CD4-positive, alpha-beta T cell treated with Interleukin-15 for 1 hour (primary cell): ENCODE results near the gene KCNH8.

Source experiments
- DNase-seq: peaks from one replicate; pipeline ENCODE4 v3.0.0-alpha.2; 2020

KCNH8 gene

DNA sequence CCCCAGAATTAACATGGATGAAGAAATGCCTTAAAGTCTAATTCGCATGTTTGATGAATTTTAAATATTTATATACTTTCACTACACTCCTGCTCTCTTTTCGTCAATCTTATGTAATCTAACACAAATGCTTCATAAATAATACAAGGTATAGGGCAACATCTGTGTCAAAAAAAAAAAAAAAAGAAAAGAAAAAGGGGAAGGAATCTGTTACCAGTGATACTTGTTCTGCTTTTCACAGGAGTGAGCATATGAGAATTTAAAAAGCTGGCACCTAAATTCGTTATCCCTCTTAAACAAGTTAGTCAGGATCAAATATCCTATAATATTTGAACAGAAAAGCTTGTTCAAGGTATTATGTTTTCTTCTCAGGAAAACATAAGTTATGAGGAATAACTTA is 243.8 kb downstream of the KCNH8 start:
- DNase-seq, result no peak

DNA sequence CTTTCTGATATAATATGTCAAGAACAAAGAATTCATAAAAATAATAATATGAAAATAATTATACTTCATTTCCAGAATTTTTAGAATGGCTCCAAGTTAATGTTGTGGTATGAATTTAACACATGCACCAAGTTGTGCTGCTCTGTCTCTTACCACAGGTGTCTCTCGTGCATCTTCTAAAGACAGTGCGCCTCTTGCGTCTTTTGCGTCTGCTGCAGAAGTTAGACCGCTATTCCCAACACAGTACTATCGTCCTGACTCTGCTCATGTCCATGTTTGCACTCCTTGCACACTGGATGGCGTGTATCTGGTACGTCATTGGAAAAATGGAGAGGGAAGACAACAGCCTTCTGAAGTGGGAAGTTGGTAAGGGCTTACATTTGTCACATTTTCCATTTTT is 246.6 kb downstream of the KCNH8 start:
- DNase-seq, result no peak

DNA sequence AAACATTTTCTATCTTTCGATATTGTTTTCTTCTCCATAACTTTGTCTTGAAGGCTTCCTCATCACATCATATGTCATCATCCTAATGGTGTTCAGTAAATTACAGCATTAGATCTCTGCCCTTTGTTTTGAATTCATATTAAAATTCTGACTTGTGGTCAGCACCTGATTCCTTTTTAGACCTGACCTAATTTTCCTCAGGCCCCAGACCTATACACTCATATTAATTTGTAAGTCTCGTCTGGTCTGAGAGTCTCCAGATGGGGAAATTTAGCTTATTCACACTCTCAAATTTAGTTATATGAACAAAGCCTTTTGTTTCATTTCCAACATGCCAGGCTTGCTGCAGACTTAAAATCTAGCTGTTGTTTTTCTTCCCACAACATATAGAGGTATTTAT is 248.4 kb downstream of the KCNH8 start:
- DNase-seq, result no peak

DNA sequence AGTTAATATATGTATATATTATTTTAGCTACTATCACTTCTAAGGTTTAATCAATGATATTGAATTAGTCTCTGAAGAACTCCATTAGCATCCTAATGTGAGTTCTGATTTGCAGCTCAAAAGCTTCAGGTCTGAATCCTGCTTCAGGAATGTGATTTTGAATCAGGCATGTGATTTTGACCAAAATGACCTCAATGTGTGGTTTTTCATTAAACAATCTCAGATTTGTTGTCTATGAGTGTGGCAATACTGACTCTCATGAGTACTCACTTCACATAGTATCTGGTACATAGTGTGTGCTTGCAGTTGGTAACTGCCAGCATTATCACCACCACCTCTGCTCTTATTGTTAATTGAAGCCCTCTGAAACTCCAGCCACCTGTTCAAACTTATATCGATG is 251.0 kb downstream of the KCNH8 start:
- no peak for DNase-seq

DNA sequence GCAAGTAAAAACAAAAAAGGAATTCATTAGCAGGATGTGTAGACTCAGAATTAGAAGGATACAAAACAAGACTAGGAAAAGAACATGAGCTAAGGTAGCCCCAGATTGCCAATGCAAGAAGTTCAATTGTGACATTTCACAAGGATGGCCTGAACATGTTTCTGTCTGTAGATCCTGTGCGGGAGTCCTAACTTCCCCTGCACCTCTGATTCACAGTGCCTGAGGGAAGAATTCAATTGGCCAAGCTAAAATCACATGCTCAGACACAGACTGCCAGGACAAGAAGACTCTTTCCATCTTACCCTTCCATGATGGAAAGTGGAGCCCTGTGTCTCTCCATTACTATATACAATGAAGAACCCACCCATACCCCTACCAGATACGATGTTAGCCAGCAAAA is 251.5 kb downstream of the KCNH8 start:
- DNase-seq, result no peak

DNA sequence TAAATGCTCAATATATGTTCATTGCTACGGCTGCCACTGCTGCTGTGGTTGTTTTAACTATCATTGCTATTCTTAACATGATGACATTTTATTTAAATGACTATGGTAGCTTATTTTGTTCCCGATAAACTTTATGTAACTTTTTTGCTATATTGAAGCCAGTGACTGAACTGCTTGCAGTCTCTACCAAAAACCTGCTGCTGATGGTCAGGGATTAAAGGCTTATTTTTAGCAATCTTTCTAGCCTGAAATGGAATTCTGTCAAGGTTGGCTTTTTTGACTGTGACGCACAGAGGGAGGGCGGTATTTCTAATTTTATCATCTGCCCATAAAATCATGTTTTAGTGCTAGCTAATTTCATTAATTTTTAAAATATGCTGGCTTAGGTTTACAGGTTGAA is 271.8 kb downstream of the KCNH8 start:
- DNase-seq, result no peak

DNA sequence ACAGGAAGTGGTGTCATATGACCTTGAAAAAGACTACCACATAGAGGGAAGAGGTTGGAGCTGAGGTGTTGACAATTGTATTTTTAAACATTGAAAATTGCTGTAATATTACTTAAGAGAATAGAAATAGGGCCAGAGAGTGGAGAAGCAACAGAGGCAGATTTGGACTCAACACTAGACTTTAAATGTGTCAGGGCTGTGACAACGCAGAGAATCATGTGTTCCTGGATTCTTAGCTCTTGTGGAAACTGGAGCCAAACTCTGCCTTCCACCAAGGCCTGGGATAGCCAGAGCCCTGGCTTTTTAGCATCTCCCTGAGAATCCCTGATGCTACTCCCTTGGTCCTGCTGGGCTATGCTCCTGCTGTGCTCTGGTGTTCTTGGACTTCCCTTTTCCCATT is 277.5 kb downstream of the KCNH8 start:
- no peak for DNase-seq

DNA sequence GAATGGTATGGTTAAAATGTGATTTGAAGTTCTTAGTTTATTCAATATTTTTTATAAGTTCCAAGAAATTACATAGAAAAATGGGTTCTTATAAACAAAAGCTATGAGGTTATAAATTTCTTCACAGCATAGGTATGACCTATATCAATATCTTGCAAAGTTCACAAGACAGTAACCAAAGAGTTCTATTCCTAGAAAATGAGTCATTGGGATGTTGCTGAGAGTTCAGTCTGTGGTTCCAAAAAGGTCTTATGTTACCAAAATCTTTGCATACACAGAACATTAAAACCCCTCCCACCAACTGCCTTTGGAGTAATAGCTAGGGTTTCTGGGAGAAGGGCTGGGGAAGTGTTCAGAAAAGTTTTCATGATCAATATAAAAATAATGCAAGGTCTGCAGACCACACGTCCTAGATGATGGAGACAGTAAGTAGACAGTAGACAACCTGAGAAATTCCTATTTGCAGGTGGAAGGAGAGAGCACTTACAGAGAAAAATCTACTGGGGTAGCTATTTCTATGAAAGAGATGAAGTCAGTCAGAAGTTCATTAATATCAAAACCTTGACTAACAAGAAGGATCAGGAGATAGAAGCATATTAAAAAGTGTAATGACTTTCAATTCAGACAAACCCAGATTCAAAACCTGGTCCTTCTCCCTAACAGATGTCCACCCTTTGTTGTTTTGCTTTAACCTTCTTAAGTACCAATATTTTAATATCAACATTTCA is 279.3 kb downstream of the KCNH8 start:
- DNase-seq, result no peak

DNA sequence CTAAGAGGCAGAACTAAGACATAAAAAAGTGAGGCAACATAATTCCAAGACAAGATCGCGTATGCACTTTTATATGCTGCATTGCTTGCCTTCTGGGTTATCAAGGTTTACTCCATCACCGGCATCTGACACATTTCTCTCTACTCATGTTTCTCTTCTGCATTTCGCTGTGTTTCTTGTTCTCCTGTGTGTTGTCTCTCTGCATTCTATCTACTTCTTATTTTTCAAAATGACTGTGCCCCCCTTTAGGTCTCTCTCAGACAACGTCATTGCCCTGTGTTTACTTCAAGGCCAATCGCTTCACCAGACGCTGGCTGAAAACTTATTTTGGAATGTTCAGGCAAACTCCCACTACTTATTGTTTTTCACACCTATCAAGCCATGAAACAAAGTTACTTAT is 280.4 kb downstream of the KCNH8 start:
- DNase-seq, result no peak

DNA sequence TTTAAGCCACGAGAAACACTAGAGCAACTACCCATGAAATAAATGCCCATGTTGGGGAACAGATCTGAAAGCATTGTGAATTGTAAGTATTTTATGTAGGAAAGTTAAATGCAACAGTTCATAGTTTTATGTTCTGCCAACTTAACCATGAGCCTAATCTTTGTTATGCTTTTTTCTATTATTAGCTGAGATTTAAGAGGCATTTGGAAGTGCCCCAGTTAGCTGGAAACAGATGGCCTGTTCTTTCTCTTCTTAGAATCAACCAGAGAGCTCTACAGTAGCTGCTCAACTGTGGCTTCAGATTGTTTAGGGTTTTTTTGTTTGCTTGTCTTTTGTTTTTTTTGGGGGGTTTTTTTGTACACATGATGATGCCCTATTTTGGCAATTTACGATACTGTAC is 284.4 kb downstream of the KCNH8 start:
- no peak for DNase-seq

DNA sequence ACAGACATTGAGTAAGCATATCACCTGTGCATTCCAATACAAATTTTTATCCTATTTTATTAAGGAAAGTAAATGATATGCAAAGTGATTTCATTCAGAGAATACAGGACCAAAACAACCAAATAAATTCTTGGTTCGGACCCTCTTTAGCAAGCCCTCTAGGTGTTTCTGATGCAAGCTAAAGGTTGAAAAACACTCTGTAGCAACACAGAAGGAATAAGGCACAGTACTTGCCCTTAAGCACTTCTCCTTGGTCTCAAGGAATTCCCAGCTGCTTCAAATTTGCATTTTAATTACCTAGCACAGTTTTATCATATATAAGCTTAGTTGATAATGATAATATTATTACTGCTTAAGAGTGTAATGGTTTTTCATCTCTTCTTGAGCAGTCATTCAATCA is 288.4 kb downstream of the KCNH8 start:
- no peak for DNase-seq

DNA sequence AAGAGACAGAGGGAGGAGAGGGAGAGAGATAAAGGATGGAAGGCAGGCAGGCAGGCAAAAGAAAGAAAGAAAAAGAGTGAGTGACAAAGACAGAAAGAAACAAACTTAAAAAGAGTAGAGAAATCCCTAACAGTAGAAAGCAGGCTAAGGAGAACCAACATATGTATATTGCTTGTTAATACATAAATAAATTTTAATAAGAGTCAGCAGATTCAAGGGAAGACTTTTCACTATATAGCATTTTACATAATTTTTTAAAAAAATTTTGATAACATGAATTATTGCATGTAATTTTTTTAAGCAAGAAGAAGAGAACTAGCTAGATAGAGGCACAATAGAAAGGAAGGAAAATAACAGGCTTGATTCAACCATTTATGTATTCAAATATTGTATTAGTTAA is 291.6 kb downstream of the KCNH8 start:
- no peak for DNase-seq

DNA sequence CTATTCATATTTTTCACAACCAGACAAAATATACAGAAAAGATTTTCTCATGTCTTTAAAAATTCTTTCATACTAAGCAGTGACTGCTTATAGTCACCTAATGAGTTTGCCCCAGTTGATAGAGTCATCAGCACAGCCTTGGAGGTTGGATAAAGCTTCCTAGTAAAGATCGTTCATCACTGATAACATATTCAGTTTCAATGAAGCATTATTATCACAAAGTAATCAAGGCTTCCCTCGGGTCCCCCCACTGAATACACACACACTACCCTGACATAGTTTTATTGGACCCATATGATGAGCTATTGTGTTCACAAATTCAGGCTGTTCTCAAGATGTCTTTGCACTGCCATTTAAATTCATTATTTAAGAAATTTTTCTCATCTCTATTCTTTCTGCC is 297.8 kb downstream of the KCNH8 start:
- DNase-seq, result no peak

DNA sequence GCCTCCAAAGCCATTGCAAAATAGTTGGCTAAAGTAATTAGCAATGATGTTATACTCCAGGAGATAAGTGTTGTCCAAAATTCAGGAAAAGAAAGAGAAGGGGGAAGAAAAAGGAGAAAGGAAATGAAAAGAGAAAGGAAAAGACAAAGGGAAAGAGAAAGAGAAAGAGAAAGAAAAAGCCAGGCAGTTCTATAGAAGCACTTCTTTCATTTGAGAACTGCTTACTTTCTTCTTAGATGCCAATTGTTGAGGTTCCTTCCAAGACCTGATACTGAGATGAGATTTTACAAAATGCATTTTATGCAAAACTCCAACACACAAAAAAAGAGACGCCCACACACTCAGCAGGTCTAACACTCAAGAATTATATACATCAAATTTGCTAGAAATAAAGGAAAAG is 298.4 kb downstream of the KCNH8 start:
- DNase-seq, result no peak

DNA sequence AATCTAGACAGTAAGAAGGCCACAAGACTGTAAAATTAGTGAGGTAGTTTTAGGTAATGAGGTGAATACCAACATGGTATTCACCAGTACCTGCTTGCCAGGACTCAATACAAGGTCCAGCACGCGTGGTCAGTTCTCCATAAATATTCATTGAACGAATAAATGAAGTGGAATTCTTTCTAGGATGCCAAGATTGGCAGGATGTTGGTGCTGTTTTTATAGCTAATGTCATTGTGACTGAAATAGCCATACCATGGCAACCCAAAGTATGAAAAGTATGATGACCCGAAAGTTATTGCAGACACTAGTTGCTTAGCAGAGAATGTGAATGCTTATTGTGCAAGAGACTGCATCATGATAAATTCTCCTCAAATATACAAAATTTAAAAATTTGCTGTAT is 307.2 kb downstream of the KCNH8 start:
- DNase-seq, result no peak

DNA sequence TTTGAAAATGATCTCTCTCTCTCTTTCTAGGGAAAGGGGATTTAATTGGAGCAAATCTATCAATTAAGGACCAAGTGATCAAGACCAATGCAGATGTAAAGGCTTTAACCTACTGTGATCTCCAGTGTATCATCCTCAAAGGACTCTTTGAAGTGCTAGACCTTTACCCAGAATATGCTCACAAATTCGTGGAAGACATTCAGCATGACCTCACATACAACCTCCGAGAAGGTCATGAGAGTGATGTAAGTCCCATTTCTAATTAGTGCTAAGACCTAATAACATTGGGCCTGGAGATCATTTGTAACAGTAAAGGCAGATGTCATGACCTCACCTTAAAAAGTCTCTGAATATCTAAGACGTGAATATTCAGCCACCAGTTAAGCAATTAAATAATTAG is 308.4 kb downstream of the KCNH8 start:
- DNase-seq, result no peak

DNA sequence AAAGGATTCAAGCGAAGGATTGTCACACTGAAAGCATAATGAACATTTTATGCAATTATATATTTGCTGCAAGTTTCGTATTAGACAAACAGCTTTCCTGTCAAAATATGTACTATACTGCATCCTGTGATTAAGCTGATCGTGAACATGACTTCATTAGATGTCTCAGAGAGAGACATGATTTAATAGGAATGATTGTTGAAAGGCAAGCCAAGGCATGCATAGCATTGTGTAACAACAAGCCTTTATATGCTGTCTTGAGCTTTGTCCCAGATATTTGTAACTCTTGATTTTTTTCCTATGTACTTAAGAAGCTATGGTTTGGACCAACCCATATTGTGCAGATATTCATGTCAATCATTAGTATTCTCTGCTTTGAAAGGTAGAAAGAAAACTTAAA is 309.1 kb downstream of the KCNH8 start:
- DNase-seq, result no peak

DNA sequence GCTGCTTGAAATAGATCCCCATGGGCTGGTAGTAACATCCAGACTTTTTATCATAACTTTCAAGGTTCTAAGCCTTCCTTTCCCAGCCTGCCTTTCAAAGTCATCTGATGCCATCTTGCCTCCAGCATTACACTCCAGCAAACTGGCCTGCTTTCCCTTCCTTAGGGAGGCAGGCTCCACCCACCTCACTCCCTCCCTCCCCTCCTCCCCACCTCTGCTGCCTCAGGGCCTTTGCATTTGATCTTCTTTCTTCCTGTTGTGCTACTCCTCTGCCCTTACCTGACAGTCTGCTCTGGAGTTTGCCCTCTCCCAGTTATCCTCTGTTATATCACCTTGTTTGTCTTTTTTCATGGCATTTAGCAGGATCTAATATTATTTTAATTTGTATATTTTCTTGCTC is 319.5 kb downstream of the KCNH8 start:
- DNase-seq, result no peak

DNA sequence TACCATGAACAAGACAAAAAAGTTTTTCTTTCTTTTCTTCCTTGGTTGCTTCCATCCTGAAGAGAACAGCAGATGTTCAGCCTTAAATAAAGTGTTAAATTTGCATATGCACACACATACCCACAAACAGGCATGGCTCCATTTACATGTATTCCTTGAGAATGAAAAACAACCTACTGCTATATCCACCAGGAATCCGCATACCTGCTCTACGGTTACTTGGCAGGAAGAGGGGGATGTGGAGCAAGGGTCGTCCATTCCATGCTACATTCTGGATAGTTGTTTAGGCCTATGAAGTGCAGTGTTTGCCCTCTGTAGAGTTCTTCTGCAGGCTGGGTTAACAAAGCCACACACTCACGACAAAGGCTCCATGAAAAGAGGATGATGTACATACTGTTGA is 322.8 kb downstream of the KCNH8 start:
- DNase-seq, result no peak

DNA sequence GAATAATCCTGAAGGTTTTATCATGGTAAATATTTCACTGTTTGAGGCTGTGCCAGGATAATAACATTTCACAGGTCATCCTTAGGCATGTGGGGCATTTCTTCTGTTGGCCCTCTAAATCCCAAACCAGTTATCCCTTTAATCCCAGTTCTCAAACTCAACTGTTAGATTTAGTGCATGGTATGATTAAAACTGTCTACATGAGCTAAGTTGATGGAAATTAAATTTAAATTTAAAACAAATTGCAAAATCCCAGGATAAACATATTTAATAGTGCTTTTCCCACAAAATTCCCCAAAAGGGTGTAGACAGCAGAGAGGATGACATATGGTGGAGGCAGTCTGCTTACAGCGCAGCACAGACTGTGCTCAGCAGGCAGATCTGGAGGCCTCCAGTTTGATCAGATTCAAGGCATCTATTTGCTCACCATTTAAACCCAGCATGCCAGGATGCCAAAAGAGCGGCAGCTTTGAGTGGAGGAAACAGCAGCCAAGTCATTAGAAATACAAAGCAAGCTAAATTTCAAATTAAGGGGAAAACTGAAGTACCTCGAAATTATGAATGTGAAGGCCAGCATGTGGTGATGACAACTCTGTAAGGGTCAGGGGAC is 325.8 kb downstream of the KCNH8 start:
- DNase-seq, result no peak

DNA sequence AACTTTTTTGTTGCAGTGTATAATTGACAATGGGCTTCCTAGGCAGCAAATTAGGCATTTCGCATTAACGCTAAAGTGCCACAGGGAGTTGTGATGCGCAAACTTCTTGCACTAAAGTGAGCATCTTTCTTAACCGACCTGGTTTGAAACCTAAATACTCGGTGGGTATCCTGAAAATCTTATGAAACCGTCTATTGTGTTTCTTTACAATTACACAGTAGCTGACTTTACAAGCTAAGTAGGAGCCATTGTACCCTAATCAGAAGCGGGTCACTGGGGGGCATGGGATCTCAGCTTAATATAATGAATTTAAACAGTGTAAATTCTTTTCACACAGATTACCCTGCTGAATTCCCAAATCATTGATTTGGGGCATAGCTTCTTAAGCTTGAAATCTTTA is 328.0 kb downstream of the KCNH8 start:
- no peak for DNase-seq

DNA sequence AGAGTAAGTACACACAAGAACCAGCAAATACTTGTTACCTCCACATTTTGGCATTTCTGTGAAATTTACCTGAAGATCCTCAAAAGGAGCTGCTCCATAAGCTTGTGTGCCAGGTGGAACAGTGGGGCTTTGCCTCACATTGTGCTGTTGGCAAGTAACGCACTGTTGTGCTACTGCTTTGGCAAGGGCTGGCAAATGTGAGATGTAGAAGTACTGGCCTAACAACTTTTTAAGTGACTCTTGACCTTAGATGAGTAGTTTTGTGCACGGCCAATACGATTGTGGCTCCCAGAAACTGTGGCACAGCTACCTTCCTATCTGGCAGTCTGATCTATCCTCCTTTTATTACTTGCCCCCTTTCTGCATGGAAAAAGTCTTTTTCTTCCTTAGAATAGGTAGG is 337.0 kb downstream of the KCNH8 start:
- no peak for DNase-seq

DNA sequence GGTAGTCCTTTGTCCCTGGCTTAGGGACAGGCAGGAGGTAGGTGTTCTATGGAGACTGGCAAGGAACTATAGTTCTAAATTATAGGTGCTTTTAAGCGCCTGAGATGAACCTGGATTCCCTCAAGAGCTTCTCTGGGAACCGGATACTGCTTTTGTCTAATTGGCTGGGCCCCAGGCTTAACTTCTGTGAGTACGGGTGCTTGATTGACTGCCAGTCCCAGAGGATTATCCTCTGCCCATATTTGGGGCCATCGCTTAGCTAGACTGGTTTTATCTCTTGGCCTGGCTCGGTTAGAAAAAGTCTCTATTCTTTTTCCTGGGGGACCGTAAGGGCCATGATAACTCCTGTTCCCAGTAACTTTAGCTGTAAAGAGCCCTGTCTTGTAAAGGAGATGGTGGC is 339.1 kb downstream of the KCNH8 start:
- no peak for DNase-seq

DNA sequence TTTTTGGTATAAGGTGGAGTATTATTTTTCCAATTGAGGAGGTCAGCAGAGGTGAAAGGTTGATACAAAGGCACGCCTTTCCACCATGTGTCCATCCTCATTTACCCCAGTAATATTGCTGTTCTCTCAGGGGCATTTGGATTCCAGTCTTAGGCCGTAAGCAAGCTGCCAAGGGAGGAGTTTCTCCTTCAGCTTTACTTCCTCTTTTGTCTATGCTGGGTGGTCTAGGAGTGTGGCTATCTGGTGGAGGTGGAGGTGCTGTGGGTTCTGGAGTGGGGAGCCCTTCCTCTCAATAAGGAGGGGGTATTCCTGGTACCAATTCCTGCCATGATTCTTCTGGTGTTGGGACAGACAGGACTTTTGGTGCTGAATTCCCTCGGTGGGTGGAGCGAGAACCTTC is 340.6 kb downstream of the KCNH8 start:
- DNase-seq, result no peak

DNA sequence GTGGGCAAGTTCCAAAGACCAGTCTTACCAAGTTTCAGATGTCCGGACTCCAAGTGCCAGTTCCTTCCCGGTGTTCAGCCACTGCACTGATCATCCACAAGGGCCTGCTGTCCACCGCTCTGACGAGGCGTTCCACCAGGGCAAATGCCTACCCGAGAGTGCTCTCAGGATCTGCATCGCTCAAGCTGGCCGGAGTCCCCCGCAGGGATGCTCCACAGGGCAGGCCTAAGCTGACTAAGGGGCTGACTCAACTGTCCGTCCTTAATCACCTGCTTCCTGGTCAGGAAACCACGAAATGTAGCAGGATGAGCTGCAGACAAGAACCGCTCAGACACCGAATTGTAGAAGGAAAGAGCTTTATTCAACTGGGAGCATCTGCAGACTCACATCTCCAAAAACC is 341.6 kb downstream of the KCNH8 start:
- no peak for DNase-seq
